RWPE2 (cell line): Measurements from ENCODE around the gene BAHCC1.

ENCODE experiments used
- ATAC-seq: fragments of 200-7000 bp; cut with Tn5 transposase; 3 replicates; pipeline ENCODE4 v1.9.1; 2021; ENCODE audit warnings: low read depth
- DNase-seq: peaks from one replicate; pipeline ENCODE4 v3.0.0-alpha.2; 2020; ENCODE audit warnings: low spot score
- H3K27ac ChIP-seq: fragments of 450-650 bp; 2 replicates; pipeline ENCODE4 v1.5.1; 2017; ENCODE audit warnings: mild to moderate bottlenecking; ENCODE audit not compliant: poor library complexity, severe bottlenecking
- H3K27me3 ChIP-seq: fragments of 250-450 bp; sonication (Bioruptor Pico); 2 replicates; pipeline ENCODE4 v1.5.1; 2021; ENCODE audit warnings: mild to moderate bottlenecking, moderate library complexity; ENCODE audit not compliant: insufficient read depth, poor library complexity, severe bottlenecking
- H3K36me3 ChIP-seq: fragments of 250-450 bp; sonication (Bioruptor Pico); 2 replicates; pipeline ENCODE4 v1.5.1; 2020; ENCODE audit warnings: low read depth, mild to moderate bottlenecking, moderate library complexity
- H3K4me1 ChIP-seq: fragments of 250-450 bp; sonication (Bioruptor Pico); 2 replicates; pipeline ENCODE4 v1.5.1; 2021; ENCODE audit warnings: mild to moderate bottlenecking, moderate library complexity; ENCODE audit not compliant: insufficient read depth, poor library complexity, severe bottlenecking
- H3K4me3 ChIP-seq: fragments of 250-450 bp; sonication (Bioruptor Pico); 2 replicates; pipeline ENCODE4 v1.5.1; 2021; ENCODE audit warnings: mild to moderate bottlenecking, moderate library complexity; ENCODE audit not compliant: severe bottlenecking
- H3K9me3 ChIP-seq: fragments of 250-450 bp; sonication (Bioruptor Pico); 2 replicates; pipeline ENCODE4 v1.5.1; 2021; ENCODE audit warnings: mild to moderate bottlenecking, moderate library complexity; ENCODE audit not compliant: severe bottlenecking
- TF ChIP-seq, protein P1 (sequence below): fragments of 450-650 bp; IDR thresholded peaks from one replicate; pipeline ENCODE4 v1.5.1; 2017; ENCODE audit warnings: mild to moderate bottlenecking, moderate library complexity; ENCODE audit not compliant: poor library complexity, severe bottlenecking

BAHCC1 gene

DNA sequence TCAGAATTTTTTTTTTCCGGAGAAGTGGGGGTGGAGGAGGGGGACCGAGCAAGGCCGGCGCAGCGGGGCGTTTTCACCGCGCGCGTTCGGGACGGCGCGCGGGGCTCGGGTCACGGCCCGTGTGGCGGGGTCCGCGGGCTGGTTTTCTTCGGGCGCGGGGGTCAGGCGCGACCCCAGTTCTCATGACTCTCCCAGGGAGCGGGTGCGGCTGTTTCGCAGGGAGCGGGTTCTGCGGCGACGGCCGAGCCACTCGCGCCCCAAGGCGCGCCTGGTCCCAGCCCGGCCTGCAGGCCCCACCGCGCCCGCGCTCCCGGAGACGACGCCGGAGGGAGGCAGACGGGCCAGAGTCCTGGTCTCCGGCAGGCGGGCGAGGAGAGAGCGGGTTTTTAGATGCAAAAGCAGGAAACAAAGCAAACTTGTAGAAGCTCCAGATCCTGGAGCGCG, 1.0 kb downstream of the BAHCC1 start:
- no peaks in the 10 kb centered on the region for H3K9me3 ChIP-seq
- H3K4me3 ChIP-seq, result peak overlapping the region; percentile 82
- H3K27ac ChIP-seq, result peak overlapping the region; percentile 75
- no peaks in the 10 kb centered on the region for H3K27me3 ChIP-seq
- H3K36me3 ChIP-seq, result peaks cover 4% of the 10 kb centered on the region; the same call in 1 of the 2 replicates
- ATAC-seq (no peak), DNase-seq (no peak)
- peaks cover 12% of the 10 kb centered on the region for H3K4me1 ChIP-seq
- TF ChIP-seq, protein P1, sequence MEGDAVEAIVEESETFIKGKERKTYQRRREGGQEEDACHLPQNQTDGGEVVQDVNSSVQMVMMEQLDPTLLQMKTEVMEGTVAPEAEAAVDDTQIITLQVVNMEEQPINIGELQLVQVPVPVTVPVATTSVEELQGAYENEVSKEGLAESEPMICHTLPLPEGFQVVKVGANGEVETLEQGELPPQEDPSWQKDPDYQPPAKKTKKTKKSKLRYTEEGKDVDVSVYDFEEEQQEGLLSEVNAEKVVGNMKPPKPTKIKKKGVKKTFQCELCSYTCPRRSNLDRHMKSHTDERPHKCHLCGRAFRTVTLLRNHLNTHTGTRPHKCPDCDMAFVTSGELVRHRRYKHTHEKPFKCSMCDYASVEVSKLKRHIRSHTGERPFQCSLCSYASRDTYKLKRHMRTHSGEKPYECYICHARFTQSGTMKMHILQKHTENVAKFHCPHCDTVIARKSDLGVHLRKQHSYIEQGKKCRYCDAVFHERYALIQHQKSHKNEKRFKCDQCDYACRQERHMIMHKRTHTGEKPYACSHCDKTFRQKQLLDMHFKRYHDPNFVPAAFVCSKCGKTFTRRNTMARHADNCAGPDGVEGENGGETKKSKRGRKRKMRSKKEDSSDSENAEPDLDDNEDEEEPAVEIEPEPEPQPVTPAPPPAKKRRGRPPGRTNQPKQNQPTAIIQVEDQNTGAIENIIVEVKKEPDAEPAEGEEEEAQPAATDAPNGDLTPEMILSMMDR, result no peak

- peak overlapping the region; percentile 82 for H3K4me3 ChIP-seq
- H3K9me3 ChIP-seq, result no peaks in the 10 kb centered on the region
- DNase-seq, result no peak
- H3K4me1 ChIP-seq, result peaks cover 12% of the 10 kb centered on the region
- H3K27ac ChIP-seq, result peak overlapping the region; percentile 75
- peaks cover 8% of the 10 kb centered on the region; the same call in 1 of the 2 replicates for H3K36me3 ChIP-seq
- ATAC-seq, result no peak; the same call in 2 of the 3 replicates
- H3K27me3 ChIP-seq, result no peaks in the 10 kb centered on the region
- TF ChIP-seq, protein P1, result no peak
Observed at GRCh38 chr17:81396722-81397313, 1.6 kb downstream of the BAHCC1 start.

DNA sequence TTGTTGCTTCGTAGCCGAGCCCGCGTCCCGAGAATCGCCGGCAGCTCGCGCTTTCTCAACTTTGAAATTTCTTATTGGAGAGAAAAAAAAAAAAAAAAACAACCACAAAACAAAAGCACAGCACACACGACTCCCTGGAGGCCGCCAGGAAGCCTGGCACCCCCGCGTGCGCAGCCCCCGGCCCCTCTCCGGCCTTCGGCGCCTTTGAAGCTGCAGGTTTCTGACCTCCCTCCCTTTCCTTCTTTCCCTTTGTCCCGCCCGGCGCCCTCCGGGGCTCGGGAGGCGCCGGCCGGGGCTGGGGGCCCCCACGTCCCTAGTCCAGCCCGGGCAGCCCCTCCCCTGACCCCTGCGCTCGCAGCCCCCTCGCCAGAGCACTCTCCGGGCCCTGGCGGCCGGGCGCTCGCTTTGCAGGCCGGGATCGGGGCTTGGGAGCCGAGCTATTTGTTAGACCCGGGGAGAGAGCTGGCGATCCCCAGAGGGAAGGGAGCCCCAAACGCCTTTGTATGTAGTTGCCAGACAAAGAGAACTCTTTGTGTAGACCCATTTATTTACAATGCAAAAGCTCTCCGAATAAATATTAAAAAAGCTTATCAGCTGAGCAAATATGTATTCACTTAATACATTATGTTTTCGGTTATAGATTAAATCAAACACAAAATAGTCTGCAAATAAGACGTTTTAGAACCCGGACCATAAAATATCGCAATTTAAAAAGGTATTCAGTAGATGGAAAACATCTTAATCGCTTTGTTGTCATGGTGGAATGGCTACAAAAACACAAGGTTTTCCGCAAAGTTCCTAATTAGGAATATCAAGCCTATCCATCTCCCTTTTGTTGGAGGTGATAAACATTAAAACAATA, 2.3 kb downstream of the BAHCC1 start:
- H3K27me3 ChIP-seq, result no peaks in the 10 kb centered on the region
- TF ChIP-seq, protein P1, result no peak
- H3K27ac ChIP-seq, result peak overlapping the region; percentile 75
- no peak for ATAC-seq
- H3K4me1 ChIP-seq, result peaks cover 10% of the 10 kb centered on the region
- no peaks in the 10 kb centered on the region for H3K9me3 ChIP-seq
- peaks cover 8% of the 10 kb centered on the region; the same call in 1 of the 2 replicates for H3K36me3 ChIP-seq
- no peak for DNase-seq
- H3K4me3 ChIP-seq, result peak overlapping the region; percentile 82

DNA sequence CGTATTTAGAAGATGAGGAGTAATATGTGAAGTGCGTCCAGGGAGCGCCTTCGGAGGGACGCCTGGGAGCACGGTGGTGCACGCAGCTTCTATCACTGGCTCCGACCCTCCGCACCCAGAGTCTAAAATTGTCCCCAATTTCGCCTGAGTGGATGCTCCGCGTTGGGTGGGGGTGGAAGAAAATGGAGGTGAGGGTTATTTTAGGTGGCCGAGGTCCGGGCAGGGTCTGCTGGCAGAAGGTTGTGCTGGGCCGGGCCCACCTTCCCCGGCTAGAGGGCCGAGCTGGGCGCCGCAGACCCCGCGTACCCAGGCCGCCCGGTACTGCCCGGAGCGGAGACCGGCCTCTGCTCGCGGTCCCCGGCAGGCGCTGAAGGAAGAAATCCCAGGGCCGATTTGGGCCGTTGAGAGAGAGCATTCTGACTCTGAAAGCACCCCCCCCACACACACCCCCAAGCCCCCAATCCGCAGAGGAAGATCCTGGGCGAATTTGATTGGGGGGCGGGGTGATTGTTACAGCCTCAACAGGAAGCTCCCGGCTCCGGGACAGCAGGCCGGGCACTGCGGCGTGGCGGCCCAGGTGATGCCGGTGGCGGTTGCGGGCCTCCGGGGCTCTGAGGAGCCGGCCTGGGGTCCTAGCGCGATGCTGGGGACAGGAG, 3.0 kb downstream of the BAHCC1 start:
- Histone ChIP-seq H3K27ac (peak overlapping the region; percentile 75), H3K4me3 (peak overlapping the region; percentile 82)
- no peak for DNase-seq

More for the DNA sequence above, 3.0 kb downstream of the BAHCC1 start:
- TF ChIP-seq, protein P1, result no peak
- H3K27me3 ChIP-seq, result no peaks in the 10 kb centered on the region
- no peaks in the 10 kb centered on the region for H3K9me3 ChIP-seq
- ATAC-seq, result no peak
- H3K4me1 ChIP-seq, result peaks cover 9% of the 10 kb centered on the region
- H3K36me3 ChIP-seq, result peaks cover 8% of the 10 kb centered on the region; the same call in 1 of the 2 replicates
